AG04450 (cell line): ENCODE measurements around the gene SDHA. TPM values are rescaled to one million over a fixed set of nuclear protein-coding genes. Genes with fewer than 3 reads are reported as not detected.
"Not testable (repeated sequence)": the region's sequence is repeated elsewhere in the genome, so short reads cannot be mapped to it uniquely, and the experiment has no call there.

ENCODE experiments used
- CTCF ChIA-PET: fragments of 300-600, 350-600 bp; formaldehyde crosslinking; extraction: SDS; loops from one replicate; lab custom pipeline; 2022; ENCODE audit warnings: antibody characterized with exemption, inconsistent platforms; lab: Charles Lee
- POLR2A ChIA-PET: fragments of 350-600 bp; formaldehyde crosslinking; extraction: SDS; loops from one replicate; lab custom pipeline; 2021; ENCODE audit warnings: antibody characterized with exemption, inconsistent platforms; lab: Yijun Ruan, JAX
- DNase-seq: peaks from one replicate; pipeline ENCODE4 v3.0.0-alpha.2; 2011; ENCODE audit warnings: low read depth, low spot score
- H3K27ac ChIP-seq: one replicate; pipeline ENCODE4 v1.5.1; 2012; ENCODE audit warnings: low read depth, low read length, control low read depth
- H3K27me3 ChIP-seq: one replicate; pipeline ENCODE4 v1.6.0; 2012; ENCODE audit warnings: low read length; ENCODE audit not compliant: control insufficient read depth, insufficient read depth
- H3K4me3 ChIP-seq: 2 replicates; pipeline ENCODE4 v1.5.1; 2011; ENCODE audit warnings: mild to moderate bottlenecking, low read depth, low read length, control low read depth
- H3K9me3 ChIP-seq: 2 replicates; pipeline ENCODE4 v1.5.1; 2012; ENCODE audit warnings: low read length; ENCODE audit not compliant: control insufficient read depth, insufficient read depth
- polyA plus RNA-seq: library from polyadenylated mRNA; depleted of rRNA; stranded (reverse); fragments of >200 nt; gene quantifications from 2 replicates; pipeline ENCODE4 v1.2.3, GENCODE V29; 2011
- TF ChIP-seq, protein P1 (sequence below): IDR thresholded peaks from 2 replicates; pipeline ENCODE4 v1.5.1; 2011; ENCODE audit warnings: low read depth, low read length, control low read depth, inconsistent platforms

SDHA gene
- polyA plus RNA-seq, 1 experiment, result 116 TPM

DNA sequence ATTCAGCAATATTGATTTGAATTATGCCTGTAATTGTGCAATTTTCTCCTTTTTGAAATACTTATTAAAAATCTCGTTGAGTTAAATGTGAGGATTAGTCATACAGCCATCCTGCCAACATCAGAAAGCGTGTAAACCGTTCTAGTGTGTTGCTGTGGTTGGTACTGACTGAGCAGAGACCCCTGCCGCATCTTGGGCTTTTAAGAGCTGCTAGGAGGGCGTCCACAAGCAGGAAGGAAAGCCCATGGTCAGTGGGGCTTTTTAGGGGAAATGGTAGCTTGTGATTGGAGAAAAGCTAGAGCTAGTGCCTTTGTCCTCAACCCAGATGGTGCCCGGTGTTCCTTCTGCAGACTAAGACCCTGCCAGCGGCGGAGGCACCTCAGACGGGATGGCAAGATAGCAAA is 1.3 kb downstream of the SDHA start:
- TF ChIP-seq, protein P1, sequence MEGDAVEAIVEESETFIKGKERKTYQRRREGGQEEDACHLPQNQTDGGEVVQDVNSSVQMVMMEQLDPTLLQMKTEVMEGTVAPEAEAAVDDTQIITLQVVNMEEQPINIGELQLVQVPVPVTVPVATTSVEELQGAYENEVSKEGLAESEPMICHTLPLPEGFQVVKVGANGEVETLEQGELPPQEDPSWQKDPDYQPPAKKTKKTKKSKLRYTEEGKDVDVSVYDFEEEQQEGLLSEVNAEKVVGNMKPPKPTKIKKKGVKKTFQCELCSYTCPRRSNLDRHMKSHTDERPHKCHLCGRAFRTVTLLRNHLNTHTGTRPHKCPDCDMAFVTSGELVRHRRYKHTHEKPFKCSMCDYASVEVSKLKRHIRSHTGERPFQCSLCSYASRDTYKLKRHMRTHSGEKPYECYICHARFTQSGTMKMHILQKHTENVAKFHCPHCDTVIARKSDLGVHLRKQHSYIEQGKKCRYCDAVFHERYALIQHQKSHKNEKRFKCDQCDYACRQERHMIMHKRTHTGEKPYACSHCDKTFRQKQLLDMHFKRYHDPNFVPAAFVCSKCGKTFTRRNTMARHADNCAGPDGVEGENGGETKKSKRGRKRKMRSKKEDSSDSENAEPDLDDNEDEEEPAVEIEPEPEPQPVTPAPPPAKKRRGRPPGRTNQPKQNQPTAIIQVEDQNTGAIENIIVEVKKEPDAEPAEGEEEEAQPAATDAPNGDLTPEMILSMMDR, result no peak
- Histone ChIP-seq H3K9me3 (no peaks in the 10 kb centered on the region; the same call in 1 of the 2 replicates), H3K27ac (no peak overlapping the region), H3K27me3 (no peaks in the 10 kb centered on the region), H3K4me3 (peak overlapping the region; percentile 86)
- CTCF ChIA-PET, result interaction anchor here (1.5 to 1.6 kb wide), 2 partner anchors 166 to 227 kb away, joined by 3 to 6 read pairs; no protein-coding TSS in a partner anchor
- DNase-seq, result no peak
- POLR2A ChIA-PET, result interaction anchor here (0.8 kb wide), 1 partner anchor 65 kb away, joined by 3 read pairs; no protein-coding TSS in a partner anchor

DNA sequence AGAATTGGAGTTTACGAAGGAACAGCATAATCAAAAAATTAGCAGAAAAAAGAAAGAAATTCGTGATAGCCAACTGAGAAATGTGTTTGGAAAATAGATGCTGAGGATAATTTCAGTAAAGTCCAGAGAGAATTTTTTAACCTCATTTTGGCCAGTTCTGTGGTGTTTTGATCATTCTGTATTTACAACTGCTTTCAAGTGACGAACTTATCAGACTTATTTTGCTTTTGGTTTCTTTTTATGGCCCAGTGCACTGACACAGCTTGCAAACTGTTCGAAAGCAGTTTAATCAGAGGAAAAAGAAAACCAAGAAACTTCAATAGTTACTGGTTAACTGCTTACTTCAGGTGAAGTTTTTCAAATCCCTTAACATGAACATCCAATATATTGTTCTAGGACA is 1.9 kb downstream of the SDHA start:
- DNase-seq, result no peak
- TF ChIP-seq, protein P1, result no peak
- CTCF ChIA-PET, result interaction anchor here (0.7 to 1.6 kb wide), 3 partner anchors 49 to 227 kb away, joined by 3 to 6 read pairs (median 3); no protein-coding TSS in a partner anchor
- H3K4me3 ChIP-seq, result peak overlapping the region; percentile 86
- no peak overlapping the region for H3K27ac ChIP-seq
- H3K9me3 ChIP-seq, result no peaks in the 10 kb centered on the region; the same call in 1 of the 2 replicates
- no peaks in the 10 kb centered on the region for H3K27me3 ChIP-seq
- POLR2A ChIA-PET, result interaction anchor here (0.8 kb wide), 1 partner anchor 64 kb away, joined by 3 read pairs; no protein-coding TSS in a partner anchor

DNA sequence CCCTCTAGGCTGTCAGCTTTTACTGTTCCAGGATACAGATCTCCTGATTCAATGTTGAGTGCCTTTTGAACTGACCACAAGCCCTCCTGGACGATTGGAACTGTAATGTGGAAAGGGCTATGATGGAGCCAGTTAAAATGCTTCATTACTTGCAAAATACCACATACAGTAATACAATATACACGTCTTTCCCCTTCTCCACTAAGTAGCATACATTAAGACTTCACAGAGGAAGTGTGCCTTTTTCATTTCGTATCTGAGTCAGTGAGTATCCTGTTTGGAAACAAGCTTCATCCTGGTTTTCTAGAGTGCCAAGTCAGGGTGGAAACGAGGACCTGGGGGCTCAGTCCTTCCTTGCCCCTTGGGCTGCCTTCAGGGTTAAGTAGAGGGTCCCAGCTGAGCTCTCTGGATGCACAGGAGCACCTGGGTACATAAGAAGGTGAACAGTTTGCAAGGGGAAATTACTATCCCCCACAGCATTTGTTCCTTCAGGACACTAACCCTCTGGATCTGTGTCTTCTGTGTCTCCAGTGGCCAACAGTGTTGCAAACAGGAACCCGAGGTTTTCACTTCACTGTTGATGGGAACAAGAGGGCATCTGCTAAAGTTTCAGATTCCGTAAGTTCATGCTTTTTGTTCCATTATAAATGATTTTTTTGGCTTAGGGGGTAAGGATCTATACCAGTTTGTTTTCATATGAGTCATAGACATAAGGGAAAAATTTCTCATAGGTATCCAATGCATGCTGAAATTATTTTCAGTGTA is 5.0 kb downstream of the SDHA start:
- POLR2A ChIA-PET, H3K9me3 ChIP-seq, DNase-seq, H3K27ac ChIP-seq, H3K27me3 ChIP-seq, H3K4me3 ChIP-seq: not testable (repeated sequence)
- CTCF ChIA-PET, result interaction anchor here (1.3 kb wide), 1 partner anchor 35 kb away, joined by 3 read pairs; no protein-coding TSS in a partner anchor

DNA sequence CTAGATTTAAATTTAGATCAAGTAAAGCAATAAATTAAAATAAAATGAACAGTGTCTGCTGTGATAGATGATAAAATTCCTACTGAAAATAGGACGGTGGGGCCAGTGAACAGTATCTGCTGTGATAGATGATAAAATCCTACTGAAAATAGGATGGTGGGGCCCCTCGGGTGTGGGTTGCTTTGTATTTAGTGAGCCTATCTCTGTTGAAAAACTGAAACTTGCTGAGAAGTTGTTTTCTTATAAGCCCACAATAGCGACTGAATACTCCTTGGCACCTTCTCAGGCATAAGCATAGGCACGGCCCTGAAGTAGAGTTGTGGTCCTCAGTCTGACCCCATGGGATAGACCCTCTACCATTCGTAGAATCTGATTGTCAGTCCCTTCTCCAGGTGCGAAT is 5.7 kb downstream of the SDHA start:
- CTCF ChIA-PET, result no interaction called here
- DNase-seq, result no peak
- Histone ChIP-seq H3K4me3 (no peak overlapping the region), H3K9me3 (no peaks in the 10 kb centered on the region; the same call in 1 of the 2 replicates), H3K27ac (no peak overlapping the region), H3K27me3 (no peaks in the 10 kb centered on the region)
- TF ChIP-seq, protein P1, result no peak
- POLR2A ChIA-PET, result no interaction called here

DNA sequence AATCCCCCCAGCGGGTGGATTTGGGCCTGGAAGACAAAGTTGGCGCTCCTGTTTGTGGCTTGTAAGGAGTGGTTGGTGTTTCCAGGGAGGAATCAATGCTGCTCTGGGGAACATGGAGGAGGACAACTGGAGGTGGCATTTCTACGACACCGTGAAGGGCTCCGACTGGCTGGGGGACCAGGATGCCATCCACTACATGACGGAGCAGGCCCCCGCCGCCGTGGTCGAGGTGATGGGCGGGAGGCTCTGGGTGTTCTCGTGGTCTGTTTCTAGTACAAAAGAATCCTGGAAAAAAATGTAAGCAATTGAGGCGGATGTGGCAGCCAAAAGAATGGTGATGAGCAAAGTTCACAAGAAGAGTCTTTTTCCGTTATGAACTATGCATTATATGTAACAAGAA is 7.2 kb downstream of the SDHA start:
- ChIA-PET CTCF (no interaction called here), POLR2A (no interaction called here)
- Histone ChIP-seq H3K4me3 (no peak overlapping the region), H3K9me3 (no peaks in the 10 kb centered on the region), H3K27ac (no peak overlapping the region), H3K27me3 (no peaks in the 10 kb centered on the region)
- DNase-seq, result no peak
- TF ChIP-seq, protein P1, result no peak

DNA sequence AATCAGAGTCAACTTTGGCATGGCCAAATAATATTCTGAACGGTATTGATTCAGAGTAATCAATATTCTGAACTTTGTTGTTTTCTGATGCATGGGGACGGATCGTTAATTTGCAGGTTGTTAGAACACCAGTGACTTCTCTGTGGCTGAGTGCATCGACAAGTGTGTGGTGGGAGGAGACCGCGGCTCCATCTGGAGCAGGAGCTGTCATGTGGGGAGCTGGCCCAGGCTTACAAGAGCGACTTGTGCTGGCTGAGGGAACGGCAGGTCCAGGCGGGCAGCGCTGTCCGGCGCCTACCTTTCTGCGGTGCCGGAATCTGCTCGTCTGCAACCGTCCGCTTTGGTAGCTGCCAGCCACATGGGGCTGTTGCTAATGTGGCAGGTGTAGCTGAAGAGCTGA is 9.3 kb downstream of the SDHA start:
- H3K27me3 ChIP-seq, CTCF ChIA-PET, H3K9me3 ChIP-seq, H3K4me3 ChIP-seq, POLR2A ChIA-PET, DNase-seq, H3K27ac ChIP-seq: not testable (repeated sequence)
